Activated naive CD4-positive, alpha-beta T cell treated with anti-CD3 and anti-CD28 coated beads, Interleukin-2, amount 50 U/mL, for 72 hours (primary cell): Measurements from ENCODE around the gene WDSUB1. TPM values are rescaled to one million over a fixed set of nuclear protein-coding genes. Genes with fewer than 3 reads are reported as not detected.
A peak's percentile ranks its signal among the peaks of the same experiment; 100 is the strongest.

Experiments
- ATAC-seq, 2 donors: fragments of 150-1000 bp; cut with Tn5 transposase; 2 replicates each; pipeline ENCODE4 v1.10.0; 2021; ENCODE audit warnings: mild to moderate bottlenecking in 2 of 2, moderate library complexity in 2 of 2
- DNase-seq, 2 donors: peaks; one replicate each; pipeline ENCODE4 v3.0.0; 2021 to 2022; ENCODE audit warnings: low spot score in 2 of 2
- H3K27ac Mint-ChIP-seq, 2 donors: one replicate each; pipeline ENCODE4 v1.8.0; 2022; ENCODE audit warnings: mild to moderate bottlenecking in 2 of 2, mixed read lengths in 2 of 2
- H3K36me3 Mint-ChIP-seq, 2 donors: one replicate each; pipeline ENCODE4 v1.8.0; 2022; ENCODE audit warnings: mixed read lengths in 2 of 2
- H3K9me3 Mint-ChIP-seq, 2 donors: one replicate each; pipeline ENCODE4 v1.8.0; 2022; ENCODE audit warnings: mixed read lengths in 2 of 2
- total RNA-seq, 2 donors: library from RNA; stranded (reverse); gene quantifications; one replicate each; pipeline ENCODE4 v1.2.3, GENCODE V29; 2022

WDSUB1 gene
- total RNA-seq, 2 donors from 2014 or later: 7.7 to 10.3 TPM

DNA sequence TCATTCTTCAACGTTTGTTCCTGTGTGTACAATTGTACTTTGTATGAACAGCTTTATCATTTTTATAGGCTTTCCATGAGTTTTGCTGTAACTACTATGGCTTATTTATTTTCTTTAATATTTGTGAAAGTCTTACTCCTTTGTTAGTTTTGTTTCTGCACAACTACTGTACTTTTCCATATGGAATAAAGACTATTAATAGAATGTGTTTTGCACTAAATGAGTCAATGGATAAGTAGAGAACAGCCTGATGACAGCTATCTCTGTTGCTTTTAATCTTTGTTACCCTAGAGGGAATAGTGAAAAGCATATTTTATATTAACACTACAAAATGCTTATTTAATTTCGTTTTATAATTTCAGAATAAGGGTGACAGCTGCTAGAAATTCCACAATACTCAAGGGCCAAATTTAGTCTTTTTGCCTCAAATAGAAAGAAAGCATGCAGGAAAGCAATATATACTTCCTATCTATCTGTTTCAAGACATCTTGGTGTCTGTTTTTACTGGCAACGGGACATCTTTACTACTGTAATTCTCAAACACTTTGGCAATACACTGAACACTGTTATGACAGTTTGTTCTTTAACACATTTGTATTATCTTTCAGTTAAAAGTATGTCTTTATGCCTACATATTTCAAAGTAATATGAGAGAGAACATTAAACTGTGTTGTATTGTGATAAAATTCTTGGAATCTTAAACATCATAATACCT, 53.9 kb downstream of the WDSUB1 start:
- Mint-ChIP-seq H3K36me3 (peaks cover 0 to 5% of the 10 kb centered on the region in 2 donors), H3K27ac (no peak overlapping the region), H3K9me3 (no peaks in the 10 kb centered on the region)
- DNase-seq (no peak), ATAC-seq (no peak)

DNA sequence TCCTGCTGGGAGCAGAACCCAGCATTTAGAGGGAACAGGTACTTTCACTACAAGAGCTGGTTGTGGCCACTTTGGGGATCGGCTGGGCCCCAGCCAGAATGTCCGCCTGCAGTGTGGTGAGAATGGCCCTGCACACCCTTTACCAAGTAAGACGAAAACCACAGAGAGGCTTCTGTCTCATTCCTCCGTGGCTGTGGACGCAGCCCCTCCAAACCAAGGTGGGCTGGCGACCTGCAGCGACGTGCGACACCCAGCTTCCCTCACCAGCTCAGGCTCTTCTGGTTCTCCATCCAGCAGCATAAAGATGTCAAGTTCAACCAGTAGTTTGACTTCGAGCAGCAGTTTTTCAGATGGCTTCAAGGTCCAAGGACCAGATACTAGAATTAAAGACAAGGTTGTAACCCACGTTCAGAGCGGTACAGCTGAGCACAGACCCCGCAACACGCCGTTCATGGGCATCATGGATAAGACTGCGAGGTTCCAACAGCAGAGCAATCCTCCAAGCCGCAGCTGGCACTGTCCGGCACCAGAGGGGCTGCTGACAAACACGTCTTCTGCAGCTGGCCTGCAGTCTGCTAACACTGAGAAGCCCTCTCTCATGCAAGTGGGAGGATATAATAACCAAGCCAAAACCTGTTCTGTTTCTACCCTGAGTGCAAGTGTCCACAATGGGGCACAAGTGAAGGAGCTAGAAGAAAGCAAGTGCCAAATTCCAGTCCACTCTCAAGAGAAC, 56.2 kb downstream of the WDSUB1 start:
- no peak for DNase-seq
- Mint-ChIP-seq H3K36me3 (peaks cover 0 to 5% of the 10 kb centered on the region in 2 donors), H3K9me3 (no peaks in the 10 kb centered on the region), H3K27ac (peak overlapping the region in 1 of 2 donors; percentile 55)
- no peak for ATAC-seq

DNA sequence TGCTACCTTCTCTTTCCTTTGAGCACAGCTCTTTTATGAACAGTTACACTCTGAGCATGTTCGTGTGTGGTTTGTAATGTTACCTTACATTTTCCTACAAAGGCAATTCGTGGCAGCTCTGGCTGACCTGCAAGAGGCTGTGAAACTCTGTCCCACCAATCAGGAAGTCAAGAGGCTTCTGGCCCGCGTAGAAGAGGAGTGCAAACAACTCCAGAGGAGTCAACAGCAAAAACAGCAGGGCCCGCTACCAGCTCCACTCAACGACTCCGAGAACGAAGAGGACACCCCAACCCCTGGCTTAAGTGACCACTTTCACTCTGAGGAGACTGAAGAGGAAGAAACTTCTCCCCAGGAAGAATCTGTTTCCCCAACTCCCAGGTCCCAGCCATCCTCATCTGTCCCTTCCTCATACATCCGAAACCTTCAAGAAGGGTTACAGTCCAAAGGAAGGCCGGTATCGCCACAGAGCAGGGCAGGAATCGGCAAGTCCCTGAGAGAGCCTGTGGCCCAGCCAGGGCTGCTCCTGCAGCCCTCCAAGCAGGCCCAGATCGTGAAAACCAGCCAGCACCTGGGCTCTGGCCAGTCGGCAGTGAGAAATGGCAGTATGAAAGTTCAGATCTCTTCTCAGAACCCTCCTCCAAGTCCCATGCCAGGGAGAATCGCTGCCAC, 56.9 kb downstream of the WDSUB1 start:
- Mint-ChIP-seq H3K9me3 (no peaks in the 10 kb centered on the region), H3K36me3 (peaks cover 0 to 5% of the 10 kb centered on the region in 2 donors), H3K27ac (peak overlapping the region in 1 of 2 donors; percentile 22)
- ATAC-seq: no peak
- DNase-seq: no peak

- peaks cover 0 to 5% of the 10 kb centered on the region in 2 donors for H3K36me3 Mint-ChIP-seq
- H3K9me3 Mint-ChIP-seq: no peaks in the 10 kb centered on the region
Observed at GRCh38 chr2:159228081-159228581, 58.4 kb downstream of the WDSUB1 start.

DNA sequence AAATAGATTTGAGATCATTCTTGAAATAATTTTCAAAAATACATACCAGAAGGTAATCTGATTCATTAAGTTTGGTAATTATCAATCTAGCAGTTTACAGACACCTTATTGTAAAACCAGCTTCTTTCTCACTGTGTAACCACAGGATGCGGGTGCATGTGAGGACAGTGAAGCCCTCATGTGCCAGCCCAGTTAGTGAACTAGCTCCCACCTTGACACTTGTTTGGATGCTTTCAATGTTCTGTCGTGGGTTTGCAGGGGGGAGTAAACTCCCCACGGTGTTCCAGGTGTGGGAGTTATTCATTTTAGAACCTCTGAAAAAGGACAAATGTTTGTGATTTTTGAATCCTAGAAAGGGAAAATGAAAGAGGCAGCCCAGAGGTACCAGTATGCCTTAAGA, 59.0 kb downstream of the WDSUB1 start:
- H3K27ac Mint-ChIP-seq: no peak overlapping the region
- no peaks in the 10 kb centered on the region for H3K9me3 Mint-ChIP-seq
- ATAC-seq: no peak
- peaks cover 0 to 5% of the 10 kb centered on the region in 2 donors for H3K36me3 Mint-ChIP-seq
- DNase-seq: no peak

More at GRCh38 chr2:159228081-159228581, 58.4 kb downstream of the WDSUB1 start:
- DNase-seq (no peak), ATAC-seq (no peak)
- H3K27ac Mint-ChIP-seq: no peak overlapping the region

DNA sequence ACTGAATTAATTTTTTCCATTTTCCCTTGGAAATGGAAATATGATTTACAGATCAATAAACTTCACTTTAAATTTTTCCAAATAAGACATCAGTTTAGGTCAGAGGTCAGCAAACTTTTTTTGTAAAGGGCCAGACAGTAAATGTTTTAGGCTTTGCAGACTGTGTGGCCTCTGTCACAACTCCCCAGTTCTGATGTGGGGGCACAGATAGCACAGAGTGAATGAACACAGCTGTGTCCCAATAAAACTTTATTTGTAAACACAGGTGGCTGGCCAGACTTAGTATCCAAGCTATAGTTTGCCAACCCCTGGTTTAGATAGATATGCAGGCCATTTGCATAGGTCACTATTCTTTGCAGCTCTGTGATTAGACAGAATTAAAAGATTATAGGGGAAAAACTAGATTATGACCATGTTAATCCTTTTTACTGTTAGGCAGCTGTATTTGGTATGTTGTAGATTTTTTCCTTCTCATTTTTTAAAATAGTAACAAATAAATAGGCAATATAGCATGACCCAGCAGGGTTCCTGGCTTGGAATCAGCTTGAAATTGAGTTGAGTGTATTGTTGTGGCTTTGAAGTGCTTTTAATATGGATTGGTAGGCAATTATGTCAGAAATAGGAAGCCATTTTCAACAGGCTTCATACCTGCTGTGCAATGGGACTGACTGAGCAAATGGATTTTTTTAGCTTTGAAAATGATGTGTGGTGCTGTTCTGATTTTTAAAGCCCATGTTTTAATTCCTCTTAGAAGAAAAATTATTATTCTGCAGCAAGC, 59.7 kb downstream of the WDSUB1 start:
- H3K27ac Mint-ChIP-seq: no peak overlapping the region
- H3K36me3 Mint-ChIP-seq: peaks cover 0 to 5% of the 10 kb centered on the region in 2 donors
- ATAC-seq (no peak), DNase-seq (no peak)
- no peaks in the 10 kb centered on the region for H3K9me3 Mint-ChIP-seq

DNA sequence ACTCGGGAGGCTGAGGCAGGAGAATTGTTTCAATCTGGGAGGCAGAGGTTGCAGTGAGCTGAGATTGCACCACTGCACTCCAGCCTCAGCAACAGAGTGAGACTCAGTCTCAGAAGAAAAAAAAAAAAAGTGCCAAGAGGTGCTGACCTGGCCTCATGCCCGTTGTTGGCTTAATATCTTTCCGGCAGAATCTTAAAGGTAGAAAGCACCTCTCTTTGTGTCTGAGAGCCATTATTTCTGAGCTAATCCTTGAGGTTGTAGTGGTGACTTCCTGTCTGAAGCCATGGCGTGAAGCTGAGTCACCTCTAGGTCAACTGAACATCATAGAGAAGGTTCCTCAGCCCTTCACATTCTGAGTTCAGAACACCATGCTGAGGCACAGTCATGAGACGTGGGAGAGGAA, 60.4 kb downstream of the WDSUB1 start:
- no peaks in the 10 kb centered on the region for H3K9me3 Mint-ChIP-seq
- H3K27ac Mint-ChIP-seq: no peak overlapping the region
- H3K36me3 Mint-ChIP-seq: peaks cover 0 to 5% of the 10 kb centered on the region in 2 donors
- DNase-seq (no peak), ATAC-seq (peak; percentile 88 to 92)

DNA sequence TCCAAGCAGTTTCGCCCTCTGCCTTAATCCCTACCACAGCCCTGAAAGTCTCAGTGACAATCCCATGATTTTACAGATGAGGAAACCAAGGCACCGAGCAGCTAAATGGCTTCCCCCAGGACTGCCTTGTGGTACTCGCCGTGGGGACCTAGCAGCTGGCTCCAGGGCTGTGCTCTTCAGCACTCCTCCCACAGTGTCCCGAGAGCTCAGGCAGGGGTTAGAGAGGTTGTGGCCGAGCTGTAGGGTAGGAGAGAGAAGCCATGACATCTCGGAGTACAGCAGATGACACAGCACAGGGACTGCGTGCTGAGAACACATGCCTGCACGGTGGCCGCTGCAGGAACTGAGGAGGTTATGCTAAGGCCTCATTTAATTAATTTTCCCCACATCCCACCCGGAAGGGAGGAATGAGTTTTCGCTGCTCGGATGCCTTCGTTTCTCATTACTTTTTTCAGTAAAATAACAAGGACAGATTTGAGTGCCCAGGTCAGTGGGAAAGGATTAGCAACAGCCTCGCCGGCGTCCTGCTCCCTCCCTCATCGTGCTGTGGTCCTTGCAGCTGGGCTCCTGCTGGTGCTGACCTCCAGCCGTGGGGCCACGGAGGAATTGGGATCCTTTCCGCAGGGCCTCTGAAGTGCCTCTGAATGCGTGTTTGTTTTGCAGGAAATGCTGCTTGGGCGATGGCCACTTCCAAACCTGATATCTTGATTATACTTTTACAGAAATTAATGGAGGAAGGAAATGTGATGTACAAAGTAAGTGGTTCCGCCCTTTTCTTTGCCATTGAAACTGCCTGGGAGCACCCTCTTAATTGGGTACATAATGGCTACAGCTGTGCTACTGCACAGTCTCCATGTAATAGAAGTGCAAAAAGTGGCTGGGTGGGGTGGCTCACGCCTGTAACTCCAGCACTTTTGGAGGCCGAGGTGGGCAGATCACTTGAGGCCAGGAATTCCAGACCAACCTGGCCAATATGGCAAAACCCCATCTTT, 61.2 kb downstream of the WDSUB1 start:
- DNase-seq: no peak
- peaks cover 0 to 5% of the 10 kb centered on the region in 2 donors for H3K36me3 Mint-ChIP-seq
- H3K27ac Mint-ChIP-seq: no peak overlapping the region
- H3K9me3 Mint-ChIP-seq: no peaks in the 10 kb centered on the region
- ATAC-seq: no peak

DNA sequence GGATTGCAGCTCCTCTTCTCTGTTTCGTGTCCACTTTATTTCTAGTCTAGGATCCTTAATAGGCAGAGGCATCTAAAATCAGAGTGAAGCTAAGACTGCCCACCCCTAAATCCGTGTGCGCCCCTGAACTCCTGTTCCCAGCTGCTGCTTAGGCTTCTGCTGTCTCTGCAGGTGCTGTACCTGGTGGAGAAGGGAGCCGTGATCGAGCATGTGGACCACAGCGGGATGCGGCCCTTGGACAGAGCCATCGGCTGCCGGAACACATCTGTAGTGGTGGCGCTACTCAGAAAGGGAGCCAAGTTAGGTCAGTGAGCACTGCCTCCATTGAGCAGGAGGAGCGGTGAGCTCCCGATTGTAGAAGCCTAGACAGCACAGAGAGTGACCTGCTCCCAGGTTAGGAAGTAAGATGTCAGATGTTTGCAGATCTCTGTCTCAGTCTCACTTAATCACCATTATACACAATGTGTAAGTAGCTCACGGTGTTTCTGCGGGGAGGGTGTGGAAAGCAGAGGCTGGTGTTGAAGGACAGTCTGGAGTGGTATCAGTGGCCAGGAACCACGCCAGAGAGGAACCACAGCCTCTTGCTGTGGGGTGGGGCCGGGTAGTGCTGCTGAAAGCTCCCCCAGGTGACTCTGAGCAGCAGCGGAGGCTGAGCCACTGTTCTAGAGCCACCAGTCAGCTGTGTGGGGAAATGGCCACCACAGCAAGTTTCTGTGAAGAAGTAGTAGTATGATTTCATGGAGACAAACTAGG, 62.3 kb downstream of the WDSUB1 start:
- no peak for ATAC-seq
- H3K9me3 Mint-ChIP-seq: no peaks in the 10 kb centered on the region
- no peak for DNase-seq
- H3K27ac Mint-ChIP-seq: no peak overlapping the region
- H3K36me3 Mint-ChIP-seq: no peaks in the 10 kb centered on the region

- DNase-seq (no peak), ATAC-seq (no peak)
- Mint-ChIP-seq H3K36me3 (no peaks in the 10 kb centered on the region), H3K9me3 (no peaks in the 10 kb centered on the region), H3K27ac (no peak overlapping the region)
Observed at GRCh38 chr2:159219394-159219998, 67.0 kb downstream of the WDSUB1 start.

DNA sequence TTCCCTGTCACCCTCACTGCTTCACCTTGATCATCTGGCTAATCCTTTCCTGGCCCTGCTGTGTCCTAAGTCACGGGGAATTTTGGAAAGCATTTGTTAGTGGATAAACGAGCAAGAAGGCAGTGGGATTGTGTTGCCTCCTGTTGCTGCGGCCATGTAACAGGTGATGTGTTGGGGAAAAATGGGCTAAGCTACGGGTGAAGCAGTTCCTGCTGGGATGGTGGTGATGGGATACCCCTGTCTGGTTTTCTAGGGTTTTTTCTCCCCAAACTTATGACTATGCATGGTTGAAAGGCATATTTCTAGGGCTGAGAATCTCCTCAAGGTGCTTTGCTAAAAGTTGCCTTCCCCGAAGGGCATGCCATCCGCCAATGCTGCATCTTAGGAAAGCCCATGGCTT, 68.1 kb downstream of the WDSUB1 start:
- no peak overlapping the region for H3K27ac Mint-ChIP-seq
- ATAC-seq: no peak
- DNase-seq: no peak
- H3K9me3 Mint-ChIP-seq: no peaks in the 10 kb centered on the region
- no peaks in the 10 kb centered on the region for H3K36me3 Mint-ChIP-seq

DNA sequence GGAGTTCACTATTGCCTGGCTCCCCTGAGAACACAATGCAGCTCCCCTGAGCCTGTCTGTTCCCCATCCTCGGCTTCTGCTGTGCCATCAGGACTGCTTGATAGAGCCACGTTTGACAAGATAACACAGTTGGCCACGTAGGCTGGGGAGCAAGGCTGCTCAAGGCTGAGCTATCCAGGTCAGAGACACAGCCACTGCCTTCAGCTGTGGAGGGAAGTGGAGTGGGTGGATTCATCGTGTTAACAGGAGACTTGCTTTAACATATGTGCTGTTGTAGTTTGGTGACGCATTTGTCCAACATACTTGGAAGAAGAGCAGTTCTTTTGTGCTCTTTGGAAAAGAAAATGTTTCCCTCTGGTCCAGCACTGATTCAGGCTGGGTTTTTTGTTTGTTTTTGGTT, 68.8 kb downstream of the WDSUB1 start:
- Mint-ChIP-seq H3K9me3 (no peaks in the 10 kb centered on the region), H3K27ac (no peak overlapping the region), H3K36me3 (no peaks in the 10 kb centered on the region)
- ATAC-seq: no peak
- no peak for DNase-seq

- ATAC-seq: no peak
- Mint-ChIP-seq H3K9me3 (no peaks in the 10 kb centered on the region), H3K27ac (no peak overlapping the region), H3K36me3 (no peaks in the 10 kb centered on the region)
- DNase-seq: no peak
Observed at GRCh38 chr2:159215116-159215515, 71.4 kb downstream of the WDSUB1 start.

DNA sequence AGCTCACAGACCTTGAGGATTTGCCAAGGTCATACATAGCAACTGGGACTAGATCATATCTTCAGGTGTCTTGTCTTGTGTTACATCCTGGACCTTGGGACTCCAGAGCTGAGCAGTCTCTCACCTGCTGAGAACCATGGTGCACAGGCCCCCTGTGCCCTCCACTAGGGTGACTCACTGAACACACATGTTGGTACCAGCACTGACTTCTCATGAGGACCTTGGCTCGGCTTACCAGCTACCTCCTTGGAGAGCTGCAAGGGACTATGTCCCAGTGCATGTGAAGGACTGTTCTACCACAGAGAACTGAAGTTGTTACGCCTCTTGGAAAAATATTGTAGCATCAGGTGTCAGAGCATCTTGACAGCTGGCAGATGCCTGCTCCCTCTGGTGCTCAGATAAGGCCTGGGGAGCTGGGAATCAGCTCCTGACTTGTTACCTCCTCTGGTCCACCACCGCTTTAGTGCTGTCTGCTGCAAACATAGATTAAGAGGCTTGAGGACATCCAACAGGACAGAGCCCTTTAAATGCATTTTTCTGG, 72.1 kb downstream of the WDSUB1 start:
- ATAC-seq: no peak
- no peaks in the 10 kb centered on the region for H3K36me3 Mint-ChIP-seq
- DNase-seq: no peak
- no peaks in the 10 kb centered on the region for H3K9me3 Mint-ChIP-seq
- H3K27ac Mint-ChIP-seq: no peak overlapping the region
